Activated T-cell treated with anti-CD3 and anti-CD28 coated beads, Interleukin-2, amount 50 U/mL, for 72 hours (primary cell): ENCODE measurements around the gene PDXDC1. TPM values are rescaled to one million over a fixed set of nuclear protein-coding genes. Genes with fewer than 3 reads are reported as not detected.
A peak's percentile ranks its signal among the peaks of the same experiment; 100 is the strongest.
"Not testable (repeated sequence)": the region's sequence is repeated elsewhere in the genome, so short reads cannot be mapped to it uniquely, and the experiment has no call there.

ENCODE experiments used
- ATAC-seq, 2 donors: fragments of 150-1000 bp; cut with Tn5 transposase; replicated peaks in 1 of 2; 2 replicates each; pipeline ENCODE4 v1.10.0; 2021; ENCODE audit warnings: moderate library complexity in 2 of 2, mild to moderate bottlenecking in 1 of 2
- DNase-seq, 2 donors: peaks; one replicate each; pipeline ENCODE4 v3.0.0; 2021 to 2022; ENCODE audit warnings: mixed read lengths in 1 of 2
- H3K27ac Mint-ChIP-seq: one replicate; pipeline ENCODE4 v1.8.0; 2022; ENCODE audit warnings: mild to moderate bottlenecking, moderate library complexity, mixed read lengths
- H3K27me3 Mint-ChIP-seq: one replicate; pipeline ENCODE4 v1.8.0; 2022; ENCODE audit warnings: low read depth, mixed read lengths
- H3K36me3 Mint-ChIP-seq, 2 donors: one replicate each; pipeline ENCODE4 v1.8.0; 2022; ENCODE audit warnings: mixed read lengths in 2 of 2, mild to moderate bottlenecking in 1 of 2; ENCODE audit not compliant: insufficient read depth in 2 of 2
- H3K4me1 Mint-ChIP-seq: one replicate; pipeline ENCODE4 v1.8.0; 2022; ENCODE audit warnings: low read depth, mixed read lengths
- H3K4me3 Mint-ChIP-seq, 2 donors: one replicate each; pipeline ENCODE4 v1.8.0; 2022; ENCODE audit warnings: mild to moderate bottlenecking in 2 of 2, mixed read lengths in 2 of 2, moderate library complexity in 2 of 2
- H3K9me3 Mint-ChIP-seq, 2 donors: one replicate each; pipeline ENCODE4 v1.8.0; 2022; ENCODE audit warnings: mixed read lengths in 2 of 2
- total RNA-seq, 2 donors: library from RNA; stranded (reverse); gene quantifications; one replicate each; pipeline ENCODE4 v1.2.3, GENCODE V29; 2022

PDXDC1 gene
- total RNA-seq, 2 donors from 2014 or later = 68.8 to 86.1 TPM

DNA sequence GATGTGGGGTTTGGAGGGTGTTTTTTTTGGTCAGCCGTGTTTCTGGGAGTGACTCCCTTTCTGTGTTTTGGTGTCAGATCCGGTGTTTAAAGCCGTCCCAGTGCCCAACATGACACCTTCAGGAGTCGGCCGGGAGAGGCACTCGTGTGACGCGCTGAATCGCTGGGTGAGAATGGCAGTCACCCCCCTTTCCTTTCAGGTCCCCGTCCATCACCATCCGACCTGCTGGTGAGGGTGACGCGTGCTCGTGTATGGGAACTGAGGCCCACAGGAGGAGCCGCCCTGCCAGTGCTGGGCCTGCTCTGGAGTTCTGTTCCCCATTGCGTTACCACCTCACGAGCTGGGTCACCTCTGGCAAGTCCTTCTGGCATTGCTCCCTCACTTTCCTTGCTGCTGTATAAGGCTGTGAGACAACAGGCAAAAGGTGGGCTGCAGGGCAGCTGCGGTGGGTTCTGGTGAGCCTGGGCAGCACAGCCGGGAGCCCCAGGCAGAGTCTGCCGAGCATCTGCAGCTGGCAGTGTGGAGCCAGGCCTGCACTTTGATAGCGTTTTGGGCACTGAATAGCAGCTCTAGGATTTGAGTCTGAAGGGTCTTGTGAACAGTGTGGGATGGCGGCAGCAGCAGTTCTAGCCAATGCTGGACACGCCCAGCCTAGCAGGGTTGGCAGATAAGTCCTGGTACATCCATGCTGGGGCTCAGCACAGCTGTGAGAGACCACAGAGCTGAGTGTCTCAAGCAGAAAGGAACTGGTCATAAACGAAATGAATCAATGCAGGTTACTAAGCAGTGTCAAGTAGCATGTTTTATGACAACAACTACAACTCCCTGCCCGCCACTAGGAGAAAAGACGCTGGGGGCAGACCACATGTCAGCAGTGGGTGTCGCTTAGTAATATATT lies 54.2 kb downstream of the PDXDC1 start:
- not testable (repeated sequence) for H3K9me3 Mint-ChIP-seq, H3K4me3 Mint-ChIP-seq, H3K27me3 Mint-ChIP-seq, DNase-seq, H3K27ac Mint-ChIP-seq, H3K4me1 Mint-ChIP-seq
- peak; percentile 18 to 29 for ATAC-seq
- peaks cover 8 to 18% of the 10 kb centered on the region in 2 donors for H3K36me3 Mint-ChIP-seq

DNA sequence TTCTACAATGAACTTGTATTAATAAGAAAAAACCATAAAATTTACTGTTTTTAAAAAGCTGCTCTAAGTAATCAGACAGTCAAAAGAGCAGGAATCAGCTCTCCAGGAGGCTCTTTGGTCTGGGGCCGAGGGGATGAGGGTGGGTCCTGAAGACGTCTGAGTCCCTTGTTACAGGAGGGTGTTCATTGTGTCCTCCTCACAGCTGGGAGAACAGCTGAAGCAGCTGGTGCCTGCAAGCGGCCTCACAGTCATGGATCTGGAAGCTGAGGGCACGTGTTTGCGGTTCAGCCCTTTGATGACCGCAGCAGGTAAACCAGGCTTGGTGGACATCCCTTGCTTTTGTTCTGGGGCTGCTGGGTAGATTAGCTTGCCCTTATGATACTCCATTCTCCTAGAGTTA lies 54.9 kb downstream of the PDXDC1 start:
- H3K4me3 Mint-ChIP-seq, H3K9me3 Mint-ChIP-seq, H3K4me1 Mint-ChIP-seq, H3K27ac Mint-ChIP-seq, H3K27me3 Mint-ChIP-seq, DNase-seq, ATAC-seq: not testable (repeated sequence)
- H3K36me3 Mint-ChIP-seq = peaks cover 7 to 17% of the 10 kb centered on the region in 2 donors

DNA sequence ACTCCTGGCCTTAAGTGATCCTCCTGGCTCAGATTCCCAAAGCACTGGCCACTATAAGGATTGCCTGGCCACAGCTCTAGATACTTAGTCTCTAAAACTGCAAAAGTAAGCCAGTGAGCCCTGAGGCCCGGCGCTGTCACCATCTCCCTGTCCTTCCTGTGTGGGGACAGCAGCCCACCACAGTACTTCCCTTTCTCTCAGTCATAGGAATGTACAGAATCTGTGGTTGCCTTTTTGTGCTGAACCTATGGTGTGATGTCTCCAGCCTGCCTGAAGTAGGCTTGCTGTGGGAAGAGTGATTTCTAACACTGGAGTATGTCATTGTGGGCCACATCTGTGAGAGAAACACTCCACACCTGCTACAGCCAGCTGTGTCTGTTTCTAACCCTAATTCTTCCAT lies 56.4 kb downstream of the PDXDC1 start:
- Mint-ChIP-seq H3K9me3 (no peaks in the 10 kb centered on the region), H3K4me3 (no peak overlapping the region), H3K36me3 (peaks cover 8 to 15% of the 10 kb centered on the region in 2 donors), H3K27ac (peak overlapping the region; percentile 87), H3K4me1 (no peaks in the 10 kb centered on the region), H3K27me3 (no peaks in the 10 kb centered on the region)
- ATAC-seq (no peak), DNase-seq (no peak)

DNA sequence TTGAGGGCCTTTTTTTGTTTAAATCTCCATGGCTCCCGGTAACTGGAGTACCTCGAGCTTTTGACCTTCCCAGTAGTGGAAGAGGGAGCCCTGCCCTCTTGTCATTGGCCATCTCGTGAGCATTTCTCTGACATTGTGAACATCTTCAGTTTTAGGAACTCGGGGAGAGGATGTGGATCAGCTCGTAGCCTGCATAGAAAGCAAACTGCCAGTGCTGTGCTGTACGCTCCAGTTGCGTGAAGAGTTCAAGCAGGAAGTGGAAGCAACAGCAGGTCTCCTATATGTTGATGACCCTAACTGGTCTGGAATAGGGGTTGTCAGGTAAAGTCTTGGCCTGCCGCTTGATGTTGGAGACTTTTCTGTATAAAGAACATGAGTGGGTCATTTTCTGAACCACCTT lies 56.8 kb downstream of the PDXDC1 start:
- H3K4me3 Mint-ChIP-seq = no peak overlapping the region
- no peaks in the 10 kb centered on the region for H3K9me3 Mint-ChIP-seq
- H3K27me3 Mint-ChIP-seq = no peaks in the 10 kb centered on the region
- H3K36me3 Mint-ChIP-seq = peaks cover 8 to 15% of the 10 kb centered on the region in 2 donors
- H3K27ac Mint-ChIP-seq = peak overlapping the region; percentile 87
- no peak for ATAC-seq
- no peak for DNase-seq
- no peaks in the 10 kb centered on the region for H3K4me1 Mint-ChIP-seq

- H3K27me3 Mint-ChIP-seq = no peaks in the 10 kb centered on the region
- no peak overlapping the region for H3K27ac Mint-ChIP-seq
- H3K4me3 Mint-ChIP-seq = no peak overlapping the region
- no peaks in the 10 kb centered on the region for H3K4me1 Mint-ChIP-seq
- H3K36me3 Mint-ChIP-seq = peaks cover 8 to 20% of the 10 kb centered on the region in 2 donors
- ATAC-seq = no peak
- H3K9me3 Mint-ChIP-seq = no peaks in the 10 kb centered on the region
- DNase-seq = no peak
These were observed 57.9 kb downstream of the PDXDC1 start for GRCh38 chr16:15032547-15033308.

DNA sequence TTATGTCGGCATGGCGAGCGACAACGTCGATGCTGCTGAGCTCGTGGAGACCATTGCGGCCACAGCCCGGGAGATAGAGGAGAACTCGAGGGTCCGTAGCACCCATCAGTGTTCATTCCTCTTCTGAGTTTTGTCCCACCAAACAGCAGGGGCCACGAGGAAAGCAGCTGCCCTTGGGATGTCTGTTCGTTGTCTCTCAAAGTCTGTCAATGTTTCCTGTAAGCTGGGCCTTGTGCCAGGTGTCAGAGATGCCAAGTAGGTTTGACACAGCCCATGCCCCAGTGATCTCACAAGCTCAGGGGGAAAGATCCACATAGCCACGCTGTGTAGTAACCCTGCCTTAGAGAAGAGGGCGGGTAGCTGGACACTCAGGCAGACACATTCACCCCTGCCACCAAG lies 58.5 kb downstream of the PDXDC1 start:
- DNase-seq (no peak), ATAC-seq (no peak)
- H3K27me3 Mint-ChIP-seq = no peaks in the 10 kb centered on the region
- no peaks in the 10 kb centered on the region for H3K4me1 Mint-ChIP-seq
- H3K36me3 Mint-ChIP-seq = peaks cover 8 to 23% of the 10 kb centered on the region in 2 donors
- H3K4me3 Mint-ChIP-seq = no peak overlapping the region
- H3K9me3 Mint-ChIP-seq = no peaks in the 10 kb centered on the region
- no peak overlapping the region for H3K27ac Mint-ChIP-seq

GRCh38 chr16:15034266-15035162 lies 59.7 kb downstream of the PDXDC1 start:
- Mint-ChIP-seq H3K4me1 (no peaks in the 10 kb centered on the region), H3K27ac (no peak overlapping the region), H3K9me3 (no peaks in the 10 kb centered on the region), H3K27me3 (no peaks in the 10 kb centered on the region), H3K36me3 (peaks cover 8 to 25% of the 10 kb centered on the region in 2 donors), H3K4me3 (no peak overlapping the region)
- ATAC-seq (no peak), DNase-seq (no peak)

- DNase-seq = no peak
- Mint-ChIP-seq H3K4me3 (no peak overlapping the region), H3K9me3 (no peaks in the 10 kb centered on the region), H3K27me3 (no peaks in the 10 kb centered on the region), H3K27ac (no peak overlapping the region), H3K36me3 (peaks cover 8 to 25% of the 10 kb centered on the region in 2 donors), H3K4me1 (no peaks in the 10 kb centered on the region)
- ATAC-seq = no peak
These were observed 60.4 kb downstream of the PDXDC1 start for GRCh38 chr16:15035163-15035729.

- ATAC-seq (no peak), DNase-seq (no peak)
- no peaks in the 10 kb centered on the region for H3K27me3 Mint-ChIP-seq
- no peaks in the 10 kb centered on the region for H3K9me3 Mint-ChIP-seq
- peaks cover 4% of the 10 kb centered on the region for H3K4me1 Mint-ChIP-seq
- no peak overlapping the region for H3K27ac Mint-ChIP-seq
- H3K4me3 Mint-ChIP-seq = no peak overlapping the region
- H3K36me3 Mint-ChIP-seq = peaks cover 2 to 18% of the 10 kb centered on the region in 2 donors
These were observed 62.2 kb downstream of the PDXDC1 start for GRCh38 chr16:15037003-15037402.

- no peak for ATAC-seq
- H3K4me3 Mint-ChIP-seq = no peak overlapping the region
- no peaks in the 10 kb centered on the region for H3K27me3 Mint-ChIP-seq
- peaks cover 2 to 13% of the 10 kb centered on the region in 2 donors for H3K36me3 Mint-ChIP-seq
- DNase-seq = no peak
- H3K9me3 Mint-ChIP-seq = no peaks in the 10 kb centered on the region
- no peak overlapping the region for H3K27ac Mint-ChIP-seq
- peaks cover 4% of the 10 kb centered on the region for H3K4me1 Mint-ChIP-seq
These were observed 62.9 kb downstream of the PDXDC1 start for GRCh38 chr16:15037745-15038144.

DNA sequence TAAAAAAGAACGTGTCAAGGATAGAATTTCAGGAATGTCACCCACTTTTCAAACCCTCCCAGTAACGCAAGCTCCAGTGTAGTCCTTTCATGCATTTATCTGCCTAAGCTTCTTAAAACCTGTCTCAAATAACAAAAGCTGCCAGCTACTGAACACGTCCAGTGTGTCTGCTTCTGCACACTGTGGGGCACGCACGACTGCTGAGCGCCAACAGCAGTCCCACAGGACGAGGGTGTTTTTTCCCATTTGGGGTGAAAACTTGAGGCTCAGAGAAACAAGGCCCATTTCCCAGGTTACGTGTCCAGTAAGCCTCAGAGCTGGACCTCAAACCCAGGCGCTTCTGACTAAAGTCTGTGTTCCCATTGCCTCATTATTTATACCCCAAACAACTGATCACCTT lies 63.9 kb downstream of the PDXDC1 start:
- Mint-ChIP-seq H3K36me3 (peaks cover 2 to 16% of the 10 kb centered on the region in 2 donors), H3K9me3 (no peaks in the 10 kb centered on the region), H3K27me3 (no peaks in the 10 kb centered on the region), H3K27ac (no peak overlapping the region), H3K4me1 (peaks cover 4% of the 10 kb centered on the region), H3K4me3 (no peak overlapping the region)
- ATAC-seq = no peak
- DNase-seq = no peak

GRCh38 chr16:15041271-15042004 lies 66.6 kb downstream of the PDXDC1 start:
- ATAC-seq (no peak), DNase-seq (no peak)
- Mint-ChIP-seq H3K4me3 (no peak overlapping the region), H3K9me3 (no peaks in the 10 kb centered on the region), H3K4me1 (peaks cover 4% of the 10 kb centered on the region), H3K36me3 (peaks cover 0 to 14% of the 10 kb centered on the region in 2 donors), H3K27me3 (no peaks in the 10 kb centered on the region), H3K27ac (no peak overlapping the region)
